IMR-90 (cell line): ENCODE results near the gene CDKAL1.

Experiments used
- BHLHE40 ChIP-seq: fragments of 150-350 bp; IDR thresholded peaks from 2 replicates; pipeline ENCODE4 v1.6.1; 2016; ENCODE audit warnings: mild to moderate bottlenecking, low read depth, low read length
- CEBPB ChIP-seq: IDR thresholded peaks from 2 replicates; pipeline ENCODE4 v1.6.1; 2012; ENCODE audit warnings: low read depth, low read length, improper control_type of control experiment
- CHD1 ChIP-seq: IDR thresholded peaks from 2 replicates; pipeline ENCODE4 v1.6.1; 2012; ENCODE audit warnings: low read depth, low read length, improper control_type of control experiment
- ELK1 ChIP-seq: fragments of 150-350 bp; IDR thresholded peaks from 2 replicates; pipeline ENCODE4 v1.6.1; 2016; ENCODE audit warnings: low read depth, mild to moderate bottlenecking, low read length, moderate library complexity, borderline replicate concordance
- MAFK ChIP-seq: IDR thresholded peaks from 2 replicates; pipeline ENCODE4 v1.6.1; 2012; ENCODE audit warnings: low read depth, low read length, improper control_type of control experiment
- MXI1 ChIP-seq: IDR thresholded peaks from 2 replicates; pipeline ENCODE4 v1.6.1; 2012; ENCODE audit warnings: low read depth, mild to moderate bottlenecking, low read length, moderate library complexity, borderline replicate concordance
- POLR2A ChIP-seq: IDR thresholded peaks from 2 replicates; pipeline ENCODE4 v1.6.1; 2012; ENCODE audit warnings: mild to moderate bottlenecking, low read depth, low read length
- RAD21 ChIP-seq: IDR thresholded peaks from 2 replicates; pipeline ENCODE4 v1.6.1; 2012; ENCODE audit warnings: low read length, improper control_type of control experiment
- RCOR1 ChIP-seq: IDR thresholded peaks from 2 replicates; pipeline ENCODE4 v1.6.1; 2012; ENCODE audit warnings: mild to moderate bottlenecking, low read length, improper control_type of control experiment; ENCODE audit not compliant: insufficient replicate concordance
- SMC3 ChIP-seq: fragments of 150-350 bp; IDR thresholded peaks from 2 replicates; pipeline ENCODE4 v1.6.1; 2016; ENCODE audit warnings: low read depth, mild to moderate bottlenecking, antibody characterized with exemption, low read length, moderate library complexity
- TF ChIP-seq, protein P1 (sequence below): conservative IDR thresholded peaks from 2 replicates; pipeline ENCODE4 v1.5.1; 2012; ENCODE audit warnings: mild to moderate bottlenecking, low read depth, low read length, improper control_type of control experiment

- TF ChIP-seq POLR2A (no peak), MXI1 (no peak), CEBPB (no peak), CHD1 (no peak), RAD21 (no peak), SMC3 (no peak), BHLHE40 (no peak), RCOR1 (no peak), MAFK (no peak), ELK1 (no peak)
- TF ChIP-seq, protein P1, sequence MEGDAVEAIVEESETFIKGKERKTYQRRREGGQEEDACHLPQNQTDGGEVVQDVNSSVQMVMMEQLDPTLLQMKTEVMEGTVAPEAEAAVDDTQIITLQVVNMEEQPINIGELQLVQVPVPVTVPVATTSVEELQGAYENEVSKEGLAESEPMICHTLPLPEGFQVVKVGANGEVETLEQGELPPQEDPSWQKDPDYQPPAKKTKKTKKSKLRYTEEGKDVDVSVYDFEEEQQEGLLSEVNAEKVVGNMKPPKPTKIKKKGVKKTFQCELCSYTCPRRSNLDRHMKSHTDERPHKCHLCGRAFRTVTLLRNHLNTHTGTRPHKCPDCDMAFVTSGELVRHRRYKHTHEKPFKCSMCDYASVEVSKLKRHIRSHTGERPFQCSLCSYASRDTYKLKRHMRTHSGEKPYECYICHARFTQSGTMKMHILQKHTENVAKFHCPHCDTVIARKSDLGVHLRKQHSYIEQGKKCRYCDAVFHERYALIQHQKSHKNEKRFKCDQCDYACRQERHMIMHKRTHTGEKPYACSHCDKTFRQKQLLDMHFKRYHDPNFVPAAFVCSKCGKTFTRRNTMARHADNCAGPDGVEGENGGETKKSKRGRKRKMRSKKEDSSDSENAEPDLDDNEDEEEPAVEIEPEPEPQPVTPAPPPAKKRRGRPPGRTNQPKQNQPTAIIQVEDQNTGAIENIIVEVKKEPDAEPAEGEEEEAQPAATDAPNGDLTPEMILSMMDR, result no peak
These were observed 648.3 kb downstream of the CDKAL1 start for GRCh38 chr6:21182589-21182988.
